Heart left ventricle (tissue), 13 donors: ENCODE data around the gene TRIP12.

Experiments
- POLR2A ChIP-seq, 2 donors: fragments of 450-650 bp; IDR thresholded peaks; one replicate each; pipeline ENCODE4 v1.6.1; 2017; ENCODE audit warnings: antibody characterized with exemption in 2 of 2, mild to moderate bottlenecking in 2 of 2, moderate library complexity in 2 of 2
- TF ChIP-seq, protein P1 (sequence below), 12 donors: fragments of 200-600 bp; sonication (generic) in 4 of 12; IDR thresholded peaks; one replicate each; pipeline versions ENCODE4 v1.5.0 to v1.8.0; 2018 to 2022; ENCODE audit warnings: antibody characterized with exemption in 12 of 12, mild to moderate bottlenecking in 5 of 12
- donor health status: ischemic (EF 13 %, LVEDD 7.1; RV severe dilation, severe dysfunction).
- donor health status: DM: no; HTN: yes; CAD: no.
- donor health status: DM: no; HTN: no; CAD: no.
- donor health status: ischemic (EF 25% LVEDD 6.9; RV normal size, moderate dysfunction).
- donor health status: ischemic (EF 25% LVEDD 5.7; RV mildly dilated, moderate dysfunction).
- donor health status: ischemic (EF 35%, LVEDD 5.7; RV mildly dilated, moderate dysfunction).
- donor health status: nonischemic (EF 11% LVEDD 7.7; RV severe dilation, severe dysfunction).
- donor health status: DM: yes; HTN: yes; CAD: no.
- donor health status: PGD.
- donor health status: ischemic (EF 29% LVEDD 5.4; RV normal size, mild dysfunction).
- donor health status: nonischemic (EF 23%, LVEDD 6.1; RV moderate dilation, normal function).

- TF ChIP-seq, protein P1, sequence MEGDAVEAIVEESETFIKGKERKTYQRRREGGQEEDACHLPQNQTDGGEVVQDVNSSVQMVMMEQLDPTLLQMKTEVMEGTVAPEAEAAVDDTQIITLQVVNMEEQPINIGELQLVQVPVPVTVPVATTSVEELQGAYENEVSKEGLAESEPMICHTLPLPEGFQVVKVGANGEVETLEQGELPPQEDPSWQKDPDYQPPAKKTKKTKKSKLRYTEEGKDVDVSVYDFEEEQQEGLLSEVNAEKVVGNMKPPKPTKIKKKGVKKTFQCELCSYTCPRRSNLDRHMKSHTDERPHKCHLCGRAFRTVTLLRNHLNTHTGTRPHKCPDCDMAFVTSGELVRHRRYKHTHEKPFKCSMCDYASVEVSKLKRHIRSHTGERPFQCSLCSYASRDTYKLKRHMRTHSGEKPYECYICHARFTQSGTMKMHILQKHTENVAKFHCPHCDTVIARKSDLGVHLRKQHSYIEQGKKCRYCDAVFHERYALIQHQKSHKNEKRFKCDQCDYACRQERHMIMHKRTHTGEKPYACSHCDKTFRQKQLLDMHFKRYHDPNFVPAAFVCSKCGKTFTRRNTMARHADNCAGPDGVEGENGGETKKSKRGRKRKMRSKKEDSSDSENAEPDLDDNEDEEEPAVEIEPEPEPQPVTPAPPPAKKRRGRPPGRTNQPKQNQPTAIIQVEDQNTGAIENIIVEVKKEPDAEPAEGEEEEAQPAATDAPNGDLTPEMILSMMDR (IDR thresholded peaks at IDR 0.05) = no peak
- no peak for TF ChIP-seq POLR2A (IDR thresholded peaks at IDR 0.05)
Observed at GRCh38 chr2:229802785-229803184, 119.0 kb downstream of the TRIP12 start.
